HFFc6 (cell line): Measurements from ENCODE around the gene MYO18B. TPM values are rescaled to one million over a fixed set of nuclear protein-coding genes. Genes with fewer than 3 reads are reported as not detected.

ENCODE experiments used
- DNase-seq: peaks from one replicate; pipeline ENCODE4 v3.0.0-alpha.2; 2018
- H3K27ac Mint-ChIP-seq: 2 replicates; pipeline ENCODE4 v1.8.0; 2020; ENCODE audit warnings: mild to moderate bottlenecking, mixed read lengths
- H3K27me3 Mint-ChIP-seq: 2 replicates; pipeline ENCODE4 v1.8.0; 2021; ENCODE audit warnings: mild to moderate bottlenecking, moderate library complexity, mixed read lengths; ENCODE audit not compliant: insufficient read depth
- H3K36me3 Mint-ChIP-seq: 2 replicates; pipeline ENCODE4 v1.8.0; 2021; ENCODE audit warnings: low read depth, mixed read lengths
- H3K4me1 Mint-ChIP-seq: 2 replicates; pipeline ENCODE4 v1.8.0; 2020; ENCODE audit warnings: low read depth, mixed read lengths
- H3K4me3 Mint-ChIP-seq: 2 replicates; pipeline ENCODE4 v1.8.0; 2020; ENCODE audit warnings: mild to moderate bottlenecking, moderate library complexity, mixed read lengths
- H3K9me3 Mint-ChIP-seq: 2 replicates; pipeline ENCODE4 v1.8.0; 2020; ENCODE audit warnings: mild to moderate bottlenecking, mixed read lengths
- total RNA-seq, 6 experiments: library from RNA; stranded (reverse); fragmentation: NEBNext Ultra II Directional; extraction: Animal tissue kit (Norgen Biotek cat#: 25700); gene quantifications; 2 replicates in 1 of 6; 3 replicates in 5 of 6; pipeline ENCODE4 v1.2.3, GENCODE V29; 2021
- TF ChIP-seq, protein P1 (sequence below): fragments of 200-600 bp; sonication (generic); IDR thresholded peaks from 2 replicates; pipeline ENCODE4 v1.5.0; 2021; ENCODE audit warnings: antibody characterized with exemption, mild to moderate bottlenecking

MYO18B gene
- total RNA-seq, 6 experiments from 2014 or later, result 0.02 TPM; not detected in 5

DNA sequence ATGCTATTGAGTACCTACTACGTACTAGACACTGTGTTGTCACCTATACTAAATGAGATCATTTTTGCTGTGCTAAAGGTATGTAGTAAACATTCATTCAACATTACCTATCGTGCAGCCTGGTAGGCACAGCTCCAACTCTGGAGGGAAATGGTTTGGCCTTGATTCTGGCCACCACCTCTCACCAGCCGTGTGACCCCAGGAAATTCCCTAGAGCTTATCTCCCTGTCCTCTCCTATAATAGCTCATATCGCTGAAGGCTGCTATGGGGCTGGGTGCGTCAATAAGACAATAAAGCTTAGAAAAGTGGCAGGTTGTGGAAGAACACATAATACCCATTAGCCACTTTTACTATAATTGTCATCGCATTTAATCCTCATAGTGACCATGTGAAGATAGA lies 107.5 kb downstream of the MYO18B start:
- TF ChIP-seq, protein P1, sequence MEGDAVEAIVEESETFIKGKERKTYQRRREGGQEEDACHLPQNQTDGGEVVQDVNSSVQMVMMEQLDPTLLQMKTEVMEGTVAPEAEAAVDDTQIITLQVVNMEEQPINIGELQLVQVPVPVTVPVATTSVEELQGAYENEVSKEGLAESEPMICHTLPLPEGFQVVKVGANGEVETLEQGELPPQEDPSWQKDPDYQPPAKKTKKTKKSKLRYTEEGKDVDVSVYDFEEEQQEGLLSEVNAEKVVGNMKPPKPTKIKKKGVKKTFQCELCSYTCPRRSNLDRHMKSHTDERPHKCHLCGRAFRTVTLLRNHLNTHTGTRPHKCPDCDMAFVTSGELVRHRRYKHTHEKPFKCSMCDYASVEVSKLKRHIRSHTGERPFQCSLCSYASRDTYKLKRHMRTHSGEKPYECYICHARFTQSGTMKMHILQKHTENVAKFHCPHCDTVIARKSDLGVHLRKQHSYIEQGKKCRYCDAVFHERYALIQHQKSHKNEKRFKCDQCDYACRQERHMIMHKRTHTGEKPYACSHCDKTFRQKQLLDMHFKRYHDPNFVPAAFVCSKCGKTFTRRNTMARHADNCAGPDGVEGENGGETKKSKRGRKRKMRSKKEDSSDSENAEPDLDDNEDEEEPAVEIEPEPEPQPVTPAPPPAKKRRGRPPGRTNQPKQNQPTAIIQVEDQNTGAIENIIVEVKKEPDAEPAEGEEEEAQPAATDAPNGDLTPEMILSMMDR, result no peak
- no peak for DNase-seq
- H3K4me3 Mint-ChIP-seq, result no peak overlapping the region
- H3K9me3 Mint-ChIP-seq, result peaks cover 68% of the 10 kb centered on the region
- H3K27me3 Mint-ChIP-seq, result no peaks in the 10 kb centered on the region; the same call in 1 of the 2 replicates
- H3K4me1 Mint-ChIP-seq, result no peaks in the 10 kb centered on the region
- H3K36me3 Mint-ChIP-seq, result peaks cover 14% of the 10 kb centered on the region
- H3K27ac Mint-ChIP-seq, result no peak overlapping the region

DNA sequence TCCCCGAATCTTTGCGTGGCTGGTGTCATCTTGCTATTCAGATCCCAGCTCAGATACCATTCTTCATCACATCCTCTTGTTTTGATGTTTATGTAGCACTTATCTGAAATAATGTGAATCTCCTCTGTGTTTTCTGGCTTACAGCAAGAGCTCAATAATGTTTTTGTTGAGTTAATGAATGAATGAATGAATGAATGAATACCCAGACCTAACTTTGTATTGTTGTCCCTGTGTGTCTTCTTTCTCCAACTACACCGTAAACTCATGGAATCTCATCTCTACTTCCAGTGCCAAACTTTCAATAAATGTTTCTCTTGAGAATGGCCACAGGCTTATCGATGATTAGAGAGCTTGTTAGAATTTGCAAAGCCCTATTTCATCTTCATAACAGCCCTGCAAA lies 110.2 kb downstream of the MYO18B start:
- Mint-ChIP-seq H3K9me3 (peaks cover 74% of the 10 kb centered on the region), H3K4me3 (no peak overlapping the region), H3K27me3 (no peaks in the 10 kb centered on the region), H3K27ac (no peak overlapping the region), H3K36me3 (peaks cover 10% of the 10 kb centered on the region), H3K4me1 (no peaks in the 10 kb centered on the region)
- TF ChIP-seq, protein P1, result no peak
- no peak for DNase-seq

DNA sequence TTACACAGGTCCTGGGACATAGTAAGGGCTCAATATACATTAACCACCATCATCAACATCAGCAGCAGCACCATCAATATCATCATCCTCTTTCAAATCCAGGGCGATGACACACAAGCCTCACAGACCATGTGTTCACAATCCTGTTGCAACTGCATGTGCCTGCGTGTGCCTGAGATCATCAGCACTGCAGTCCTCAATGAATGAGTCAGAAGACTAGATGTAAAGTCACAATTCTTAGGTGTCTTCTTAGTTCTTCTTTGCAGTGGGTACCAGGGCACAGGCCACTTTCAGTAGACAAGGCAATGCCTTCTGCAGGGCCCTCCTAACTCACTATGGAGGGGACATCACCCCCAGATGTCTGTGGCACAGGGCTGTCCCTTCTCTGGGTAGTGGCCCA lies 111.1 kb downstream of the MYO18B start:
- Mint-ChIP-seq H3K27ac (no peak overlapping the region), H3K27me3 (no peaks in the 10 kb centered on the region), H3K4me3 (no peak overlapping the region), H3K36me3 (peaks cover 8% of the 10 kb centered on the region), H3K4me1 (no peaks in the 10 kb centered on the region), H3K9me3 (peaks cover 78% of the 10 kb centered on the region)
- no peak for DNase-seq
- TF ChIP-seq, protein P1, result no peak

DNA sequence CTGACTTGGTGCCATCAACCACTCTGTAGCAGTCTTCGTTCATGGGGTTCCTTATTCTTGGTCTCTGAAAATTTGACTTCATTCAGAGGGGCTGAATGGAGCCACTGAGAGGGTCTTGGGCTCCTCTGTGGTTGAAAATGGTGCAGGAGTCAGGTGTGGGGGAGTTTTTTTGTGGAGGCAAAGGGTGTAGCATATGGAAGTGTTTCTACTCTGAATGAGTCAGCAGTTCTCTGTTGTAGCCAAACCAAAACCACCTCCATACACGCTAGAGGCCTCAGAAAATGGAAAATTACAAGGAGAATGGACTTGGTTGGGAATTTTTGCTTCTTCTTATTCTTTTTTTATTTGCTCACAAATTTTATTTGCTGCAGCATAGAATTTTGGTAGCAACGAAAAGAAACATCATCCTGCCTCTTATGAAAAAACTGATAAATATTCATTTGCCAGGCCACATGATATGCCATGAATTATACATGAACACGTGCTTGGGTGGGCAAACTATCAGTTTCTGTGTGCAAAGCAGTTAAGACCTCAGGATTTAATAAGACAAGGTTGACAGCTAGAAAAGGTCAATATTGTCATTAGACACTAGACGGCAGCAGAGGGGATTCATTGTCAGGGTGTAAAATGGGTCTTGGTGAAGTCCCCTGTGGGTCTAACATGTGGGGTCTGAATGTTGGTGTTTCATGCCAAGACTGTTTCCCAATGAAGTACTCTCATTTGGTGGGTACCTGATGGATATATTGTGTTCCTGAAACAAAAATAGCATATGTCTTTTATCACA lies 111.7 kb downstream of the MYO18B start:
- H3K27ac Mint-ChIP-seq, result no peak overlapping the region
- peaks cover 72% of the 10 kb centered on the region for H3K9me3 Mint-ChIP-seq
- H3K4me3 Mint-ChIP-seq, result no peak overlapping the region
- H3K4me1 Mint-ChIP-seq, result no peaks in the 10 kb centered on the region
- TF ChIP-seq, protein P1, result no peak; the same call in 1 of the 2 replicates
- H3K36me3 Mint-ChIP-seq, result peaks cover 5% of the 10 kb centered on the region; the same call in 1 of the 2 replicates
- no peaks in the 10 kb centered on the region for H3K27me3 Mint-ChIP-seq
- DNase-seq, result no peak

DNA sequence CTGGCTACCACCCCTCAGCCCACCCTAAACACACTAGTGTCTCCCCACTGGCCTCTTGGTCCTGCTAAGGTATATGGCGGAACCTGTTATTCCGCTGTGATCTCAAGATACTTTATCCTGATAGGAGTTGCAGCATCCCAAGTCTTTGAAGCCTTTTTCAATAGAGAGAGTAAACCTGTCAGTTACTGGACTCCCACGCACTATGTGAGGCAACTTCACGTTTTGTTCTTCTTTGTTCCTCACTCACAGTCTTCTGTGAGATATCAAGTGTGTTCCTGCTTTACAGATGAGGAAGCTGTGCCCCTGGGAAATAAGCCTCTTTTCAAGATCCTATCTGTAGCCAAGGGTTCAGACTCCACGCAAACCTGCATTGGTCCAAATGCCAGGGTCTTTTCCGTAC lies 127.8 kb downstream of the MYO18B start:
- TF ChIP-seq, protein P1, result no peak
- no peak overlapping the region for H3K4me3 Mint-ChIP-seq
- no peaks in the 10 kb centered on the region for H3K27me3 Mint-ChIP-seq
- H3K4me1 Mint-ChIP-seq, result no peaks in the 10 kb centered on the region
- DNase-seq, result no peak
- H3K9me3 Mint-ChIP-seq, result peaks cover 61% of the 10 kb centered on the region
- H3K27ac Mint-ChIP-seq, result no peak overlapping the region
- H3K36me3 Mint-ChIP-seq, result 0 out of 2 replicates have a peak, but pooled peaks cover 5% of the 10 kb centered on the region
